Measurements from ENCODE around the gene TTC5. TPM values are rescaled to one million over a fixed set of nuclear protein-coding genes. Genes with fewer than 3 reads are reported as not detected.
"Not testable (repeated sequence)": the region's sequence is repeated elsewhere in the genome, so short reads cannot be mapped to it uniquely, and the experiment has no call there.

TTC5 gene
- total RNA-seq, 1 donor from 2014 or later = 26.3 TPM

- H3K36me3 Mint-ChIP-seq = peaks cover 15% of the 10 kb centered on the region
- peaks cover 14% of the 10 kb centered on the region for H3K4me1 Mint-ChIP-seq (ENCODE audit: unreplicated experiment)
- H3K9me3 Mint-ChIP-seq = no peaks in the 10 kb centered on the region
- no peak for TF ChIP-seq CTCF (conservative IDR thresholded peaks at IDR 0.05)
- no peaks in the 10 kb centered on the region for H3K27me3 Mint-ChIP-seq
- H3K4me3 Mint-ChIP-seq = no peak overlapping the region
- H3K27ac Mint-ChIP-seq = no peak overlapping the region
- no peak for DNase-seq (ENCODE audit: extremely low spot score, unreplicated experiment)
Measured at GRCh38 chr14:20302042-20302755, 3.6 kb downstream of the TTC5 start.

GRCh38 chr14:20295067-20295466 lies 10.7 kb downstream of the TTC5 start:
- TF ChIP-seq CTCF (conservative IDR thresholded peaks at IDR 0.05) = no peak
- no peak for DNase-seq (ENCODE audit: extremely low spot score, unreplicated experiment)

GRCh38 chr14:20294636-20295035 lies 11.1 kb downstream of the TTC5 start:
- peaks cover 29% of the 10 kb centered on the region for H3K36me3 Mint-ChIP-seq
- TF ChIP-seq CTCF (conservative IDR thresholded peaks at IDR 0.05) = no peak
- H3K27me3 Mint-ChIP-seq = no peaks in the 10 kb centered on the region
- DNase-seq (ENCODE audit: extremely low spot score, unreplicated experiment) = no peak
- no peaks in the 10 kb centered on the region for H3K9me3 Mint-ChIP-seq
- no peak overlapping the region for H3K4me3 Mint-ChIP-seq
- H3K27ac Mint-ChIP-seq = no peak overlapping the region
- H3K4me1 Mint-ChIP-seq (ENCODE audit: unreplicated experiment) = no peaks in the 10 kb centered on the region

More at GRCh38 chr14:20295067-20295466, 10.7 kb downstream of the TTC5 start:
- no peaks in the 10 kb centered on the region for H3K27me3 Mint-ChIP-seq
- no peaks in the 10 kb centered on the region for H3K4me1 Mint-ChIP-seq (ENCODE audit: unreplicated experiment)
- no peak overlapping the region for H3K27ac Mint-ChIP-seq
- no peak overlapping the region for H3K4me3 Mint-ChIP-seq
- H3K36me3 Mint-ChIP-seq = peaks cover 29% of the 10 kb centered on the region
- no peaks in the 10 kb centered on the region for H3K9me3 Mint-ChIP-seq

- H3K27ac Mint-ChIP-seq; H3K4me3 Mint-ChIP-seq; H3K9me3 Mint-ChIP-seq; H3K27me3 Mint-ChIP-seq; H3K4me1 Mint-ChIP-seq (ENCODE audit: unreplicated experiment); DNase-seq (ENCODE audit: extremely low spot score, unreplicated experiment): not testable (repeated sequence)
- peaks cover 63% of the 10 kb centered on the region for H3K36me3 Mint-ChIP-seq
Measured at GRCh38 chr14:20281998-20282397, 23.8 kb downstream of the TTC5 start.

- peaks cover 60% of the 10 kb centered on the region for H3K36me3 Mint-ChIP-seq
- not testable (repeated sequence) for H3K4me1 Mint-ChIP-seq (ENCODE audit: unreplicated experiment); H3K27ac Mint-ChIP-seq; DNase-seq (ENCODE audit: extremely low spot score, unreplicated experiment); H3K4me3 Mint-ChIP-seq; H3K27me3 Mint-ChIP-seq; H3K9me3 Mint-ChIP-seq
Measured at GRCh38 chr14:20280265-20280664, 25.5 kb downstream of the TTC5 start.

GRCh38 chr14:20278414-20278813 lies 27.3 kb downstream of the TTC5 start:
- no peak overlapping the region for H3K27ac Mint-ChIP-seq
- H3K4me1 Mint-ChIP-seq (ENCODE audit: unreplicated experiment) = no peaks in the 10 kb centered on the region
- no peak for TF ChIP-seq CTCF (conservative IDR thresholded peaks at IDR 0.05)
- H3K36me3 Mint-ChIP-seq = peaks cover 53% of the 10 kb centered on the region
- peaks cover 4% of the 10 kb centered on the region for H3K9me3 Mint-ChIP-seq
- DNase-seq (ENCODE audit: extremely low spot score, unreplicated experiment) = no peak
- no peak overlapping the region for H3K4me3 Mint-ChIP-seq
- no peaks in the 10 kb centered on the region for H3K27me3 Mint-ChIP-seq
